Skin epidermis (tissue), 12 donors: ENCODE results near the gene ADIPOR2.
"Not testable (repeated sequence)": the region's sequence is repeated elsewhere in the genome, so short reads cannot be mapped to it uniquely, and the experiment has no call there.

Source experiments
- H3K27ac ChIP-seq, 21 experiments: fragments of 200-600 bp; sonication (generic) in 11 of 21; one replicate each; pipeline ENCODE4 v1.5.0; 2020; ENCODE audit warnings: mild to moderate bottlenecking in 3 of 21, inconsistent platforms in 2 of 21, moderate library complexity in 2 of 21
- H3K4me3 ChIP-seq, 7 experiments: fragments of 200-600 bp; sonication (generic) in 2 of 7; one replicate each; pipeline ENCODE4 v1.5.0; 2020; ENCODE audit warnings: inconsistent platforms in 2 of 7, mild to moderate bottlenecking in 2 of 7, moderate library complexity in 1 of 7

ADIPOR2 gene

DNA sequence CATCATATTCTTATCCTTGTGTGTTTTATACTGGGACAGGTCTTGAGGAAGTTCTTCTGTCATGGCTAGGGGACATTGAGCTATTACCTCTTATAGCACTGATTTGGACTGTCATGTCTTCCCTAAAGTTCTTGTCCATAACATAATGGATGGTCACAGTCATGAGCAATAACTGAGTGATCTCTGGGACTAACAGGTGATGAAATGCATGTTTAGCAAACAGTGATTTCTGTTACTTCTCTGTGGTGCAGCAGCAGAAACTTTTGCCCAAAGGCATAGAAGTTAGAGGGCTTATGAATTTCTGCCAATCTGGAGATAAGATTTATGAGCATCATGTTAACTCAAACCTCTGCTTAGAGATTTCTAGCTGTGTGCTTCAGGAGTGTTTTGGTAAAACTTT is 5.9 kb downstream of the ADIPOR2 start:
- no peak overlapping the region for H3K27ac ChIP-seq
- H3K4me3 ChIP-seq = no peak overlapping the region

GRCh38 chr12:1697271-1697670 is 6.4 kb downstream of the ADIPOR2 start:
- Histone ChIP-seq H3K4me3 (no peak overlapping the region), H3K27ac (no peak overlapping the region)

GRCh38 chr12:1698720-1699119 is 7.8 kb downstream of the ADIPOR2 start:
- no peak overlapping the region for H3K4me3 ChIP-seq
- no peak overlapping the region for H3K27ac ChIP-seq

GRCh38 chr12:1702713-1703112 is 11.8 kb downstream of the ADIPOR2 start:
- Histone ChIP-seq H3K27ac (no peak overlapping the region), H3K4me3 (no peak overlapping the region)

DNA sequence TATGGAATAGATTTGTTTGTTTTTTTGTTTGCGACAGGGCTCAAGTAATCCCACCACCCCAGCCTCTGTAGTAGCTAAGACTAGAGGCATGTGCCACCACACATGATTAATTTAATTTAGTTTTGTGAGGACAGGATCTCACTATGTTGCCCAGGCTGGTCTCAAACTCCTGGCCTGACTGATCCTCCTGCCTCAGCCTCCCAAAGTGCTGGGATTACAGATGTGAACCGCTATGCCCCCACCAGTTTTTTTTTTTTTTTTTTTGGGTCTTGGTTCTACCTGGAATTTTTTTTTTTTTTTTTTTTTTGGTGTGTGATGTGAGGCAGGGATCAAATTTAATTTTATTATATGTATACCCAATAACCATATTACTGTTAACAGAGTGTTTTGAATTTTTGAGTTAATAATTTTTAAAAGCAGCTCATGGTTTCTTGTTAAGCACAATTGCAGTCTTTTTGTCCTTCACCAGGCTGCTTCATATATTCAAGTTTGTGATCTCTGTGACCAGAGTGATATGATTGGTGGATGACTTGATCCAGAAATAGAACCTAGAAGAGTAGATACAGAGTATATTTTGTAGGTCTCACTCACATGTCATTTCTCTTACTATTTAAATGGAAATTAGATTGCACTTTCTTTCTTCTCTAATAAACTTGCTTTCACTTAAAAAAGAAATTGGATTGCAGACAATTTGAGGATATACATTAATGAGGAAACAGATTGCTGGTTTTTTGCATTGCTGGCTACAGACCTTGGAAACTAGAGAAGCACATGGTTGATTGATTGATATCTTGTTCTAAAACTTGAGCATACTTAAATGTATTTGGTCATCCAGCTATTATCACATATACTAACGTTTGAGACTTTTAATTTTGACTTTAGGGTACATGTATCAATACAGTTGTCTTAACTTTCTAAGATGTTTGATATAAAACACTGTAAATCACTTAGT is 13.2 kb downstream of the ADIPOR2 start:
- Histone ChIP-seq H3K27ac (no peak overlapping the region), H3K4me3 (no peak overlapping the region)

- H3K27ac ChIP-seq = no peak overlapping the region
These were observed 15.1 kb downstream of the ADIPOR2 start for GRCh38 chr12:1705774-1706631.

DNA sequence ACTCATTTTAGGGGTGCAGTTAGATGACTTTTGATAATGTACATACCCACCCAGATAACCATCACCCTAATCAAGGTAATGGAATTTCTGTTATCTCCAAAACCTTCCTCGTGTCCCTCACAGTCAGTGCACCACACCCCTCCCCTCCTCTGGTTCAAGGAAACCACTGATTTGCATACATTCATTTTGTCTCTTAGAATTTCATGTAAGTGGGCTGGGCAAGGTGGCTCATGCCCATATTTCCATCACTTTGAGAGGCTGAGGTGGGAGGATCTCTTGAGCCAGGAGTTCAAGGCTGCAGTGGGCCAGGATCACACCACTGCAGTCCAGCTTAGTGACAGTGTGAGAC is 15.7 kb downstream of the ADIPOR2 start:
- H3K4me3 ChIP-seq = no peak overlapping the region
- H3K27ac ChIP-seq = no peak overlapping the region

More at GRCh38 chr12:1705774-1706631, 15.1 kb downstream of the ADIPOR2 start:
- no peak overlapping the region for H3K4me3 ChIP-seq

DNA sequence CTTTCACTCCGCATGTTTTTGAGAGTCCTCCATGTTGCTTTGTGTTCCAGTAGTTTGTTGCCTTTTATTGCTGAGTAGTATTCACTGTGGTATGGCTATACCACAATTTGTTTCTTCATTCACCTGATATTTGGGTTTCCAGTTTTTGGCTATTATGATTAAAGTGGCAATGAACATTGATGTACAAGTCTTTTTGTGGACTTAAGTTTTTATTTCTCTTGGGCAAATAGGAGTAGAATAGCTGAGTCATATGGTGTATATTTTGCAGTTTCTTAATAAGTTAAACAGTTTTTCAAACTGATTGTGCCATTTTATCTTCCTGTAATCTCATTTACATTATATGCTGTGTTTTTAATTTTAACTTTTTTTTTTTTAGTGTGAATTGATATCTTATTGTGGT is 16.2 kb downstream of the ADIPOR2 start:
- no peak overlapping the region for H3K27ac ChIP-seq

DNA sequence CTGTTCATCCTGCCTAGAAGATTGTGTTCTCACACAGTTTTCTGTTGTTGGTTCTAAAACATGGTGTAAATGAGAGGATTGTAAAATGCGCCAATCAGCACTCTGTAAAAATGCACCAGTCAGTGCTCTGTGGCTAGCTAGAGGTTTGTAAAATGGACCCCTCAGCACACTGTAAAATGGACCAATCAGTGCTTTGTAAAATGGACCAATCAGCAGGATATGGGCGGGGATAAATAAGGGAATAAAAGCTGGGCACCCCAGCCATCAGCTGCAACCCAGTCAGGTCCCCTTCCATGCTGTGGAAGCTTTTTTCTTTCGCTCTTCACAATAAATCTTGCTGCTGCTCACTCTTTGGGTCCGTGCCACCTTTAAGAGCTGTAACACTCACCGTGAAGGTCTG is 19.1 kb downstream of the ADIPOR2 start:
- not testable (repeated sequence) for H3K27ac ChIP-seq, H3K4me3 ChIP-seq

More for the DNA sequence above, 16.2 kb downstream of the ADIPOR2 start:
- H3K4me3 ChIP-seq = no peak overlapping the region

DNA sequence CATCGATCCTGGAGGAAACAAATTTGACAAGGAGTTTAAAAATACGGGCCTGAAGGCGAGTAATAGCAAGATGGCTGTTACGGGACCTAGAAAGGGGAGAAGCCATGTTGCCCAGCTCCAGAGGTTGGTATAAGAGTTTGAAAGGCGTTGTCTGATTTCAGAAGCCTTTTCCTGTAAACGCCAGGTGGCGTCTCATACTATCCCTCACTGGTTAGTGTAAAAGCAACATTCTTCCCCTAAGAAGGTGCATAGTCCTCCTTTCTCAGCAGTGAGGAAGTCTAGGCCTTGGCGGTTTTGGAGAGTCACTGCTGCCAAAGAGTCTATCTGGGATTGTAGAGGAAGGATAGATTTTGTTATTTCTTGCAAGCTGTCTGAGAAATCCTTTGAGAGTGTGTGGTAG is 20.0 kb downstream of the ADIPOR2 start:
- not testable (repeated sequence) for H3K27ac ChIP-seq, H3K4me3 ChIP-seq

- not testable (repeated sequence) for H3K4me3 ChIP-seq, H3K27ac ChIP-seq
These were observed 20.8 kb downstream of the ADIPOR2 start for GRCh38 chr12:1711536-1712211.

- H3K4me3 ChIP-seq, H3K27ac ChIP-seq: not testable (repeated sequence)
These were observed 21.4 kb downstream of the ADIPOR2 start for GRCh38 chr12:1712305-1712704.

GRCh38 chr12:1712852-1713251 is 22.0 kb downstream of the ADIPOR2 start:
- H3K4me3 ChIP-seq, H3K27ac ChIP-seq: not testable (repeated sequence)

DNA sequence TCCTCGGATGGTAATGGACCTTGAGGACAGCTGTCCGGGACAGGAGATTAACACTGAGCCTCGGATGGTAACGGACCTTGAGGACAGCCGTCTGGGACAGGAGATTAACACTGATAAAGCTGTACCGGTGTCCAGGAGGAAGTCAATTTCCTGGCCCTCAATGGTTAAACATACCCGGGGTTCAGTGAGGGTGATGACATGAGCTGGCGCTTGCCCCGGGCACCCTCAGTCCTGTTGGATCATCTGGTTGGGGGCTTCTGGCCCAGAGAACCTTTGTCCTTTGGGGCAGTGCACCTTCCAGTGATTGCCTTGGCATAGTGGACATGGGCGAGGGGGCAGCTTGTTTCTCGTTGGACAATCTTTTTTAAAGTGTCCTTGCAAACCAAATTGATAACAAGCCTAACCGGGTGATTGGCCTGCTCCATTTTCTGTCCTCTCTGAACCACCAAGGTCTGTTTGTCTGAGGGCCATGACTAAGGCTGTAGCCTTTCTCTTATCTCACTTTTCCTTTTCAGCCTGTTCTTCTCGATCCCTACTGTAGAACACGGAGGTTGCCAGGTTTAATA is 23.0 kb downstream of the ADIPOR2 start:
- not testable (repeated sequence) for H3K4me3 ChIP-seq, H3K27ac ChIP-seq

DNA sequence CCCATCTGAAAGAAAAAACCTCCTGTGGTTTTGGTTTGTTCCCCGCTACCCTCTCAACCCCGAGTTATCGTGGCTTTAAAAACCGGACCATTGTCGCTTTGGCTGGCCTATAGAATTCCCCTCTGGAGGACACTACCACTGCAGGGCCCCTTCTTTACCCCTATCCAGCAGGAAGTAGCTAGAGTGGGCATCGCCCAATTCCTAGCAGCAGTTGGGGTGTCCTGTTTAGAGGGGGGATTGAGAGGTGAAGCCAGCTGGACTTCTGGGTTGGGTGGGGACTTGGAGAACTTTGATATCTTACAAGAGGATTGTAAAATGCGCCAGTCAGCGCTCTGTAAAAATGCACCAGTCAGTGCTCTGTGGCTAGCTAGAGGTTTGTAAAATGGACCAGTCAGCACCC is 24.6 kb downstream of the ADIPOR2 start:
- not testable (repeated sequence) for H3K27ac ChIP-seq, H3K4me3 ChIP-seq

DNA sequence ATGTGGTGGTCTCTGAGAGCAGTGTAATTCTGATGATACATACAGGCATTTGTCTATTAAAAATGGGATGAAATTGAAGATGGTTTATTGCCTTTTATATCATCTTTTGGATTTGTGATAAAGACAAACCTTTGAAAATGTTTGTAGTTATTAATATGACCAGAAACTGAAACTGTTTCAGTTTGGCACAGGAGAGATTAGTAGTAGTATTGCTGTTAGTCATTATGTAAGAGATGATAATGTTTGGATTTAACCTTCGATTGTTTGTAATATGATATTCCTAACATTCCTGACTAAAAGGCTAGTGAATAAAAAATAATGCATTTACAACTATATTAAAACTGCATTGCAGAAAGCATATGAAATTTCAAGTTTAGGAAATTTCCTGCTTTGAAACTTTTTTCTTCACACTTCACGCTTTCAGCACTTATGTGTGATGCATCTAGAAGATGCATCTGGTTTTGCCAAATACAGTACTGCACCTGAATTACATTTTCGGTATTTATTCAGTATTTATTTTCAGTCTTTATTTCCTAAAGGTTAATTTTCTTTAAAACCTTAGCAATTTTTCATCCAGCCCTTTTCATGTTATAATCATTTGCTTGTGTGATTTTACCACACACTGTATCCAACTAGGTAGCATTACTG is 25.5 kb downstream of the ADIPOR2 start:
- Histone ChIP-seq H3K4me3 (no peak overlapping the region), H3K27ac (no peak overlapping the region)

DNA sequence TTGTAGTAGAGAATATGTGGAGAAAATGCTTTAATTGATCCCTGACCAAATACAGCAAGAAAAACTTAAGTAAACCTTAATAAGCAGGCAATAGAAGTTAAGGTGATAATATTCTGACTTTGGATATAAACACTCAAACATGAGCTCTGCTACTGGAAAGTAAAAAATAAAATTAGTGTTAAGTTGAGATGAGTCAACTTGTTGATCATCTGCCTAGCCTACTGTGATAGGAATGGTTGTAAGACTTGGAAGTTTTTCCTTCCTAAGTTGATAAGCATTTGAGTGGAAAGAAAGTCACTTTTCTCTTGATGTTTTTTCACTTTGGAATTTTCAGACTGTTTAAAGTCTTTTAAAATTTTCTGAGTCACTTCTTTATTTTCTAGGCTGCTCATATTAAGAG is 26.0 kb downstream of the ADIPOR2 start:
- no peak overlapping the region for H3K4me3 ChIP-seq

GRCh38 chr12:1719139-1719538 is 28.3 kb downstream of the ADIPOR2 start:
- Histone ChIP-seq H3K4me3 (no peak overlapping the region), H3K27ac (no peak overlapping the region)

More for the DNA sequence above, 26.0 kb downstream of the ADIPOR2 start:
- H3K27ac ChIP-seq = no peak overlapping the region

DNA sequence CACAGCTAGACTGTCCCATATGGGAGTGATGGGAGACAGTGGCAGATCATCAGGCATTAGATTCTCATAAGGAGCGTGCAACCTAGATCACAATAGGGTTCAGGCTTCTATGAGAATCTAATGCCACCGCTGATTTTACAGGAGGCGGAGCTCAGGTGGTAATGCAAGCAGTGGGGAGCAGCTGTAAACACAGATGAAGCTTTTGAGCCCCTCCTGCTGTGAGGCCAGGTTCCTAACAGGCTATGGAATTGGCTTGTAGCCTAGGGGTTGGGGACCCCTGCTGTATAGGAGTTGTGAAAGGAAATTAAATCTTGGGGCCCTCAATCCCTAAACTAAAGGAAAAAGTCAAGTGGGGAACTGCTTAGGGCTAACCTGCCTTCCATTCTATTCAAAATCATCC is 29.6 kb downstream of the ADIPOR2 start:
- no peak overlapping the region for H3K27ac ChIP-seq
- H3K4me3 ChIP-seq = no peak overlapping the region
